ENCODE data around the gene TEX261. TPM values are rescaled to one million over a fixed set of nuclear protein-coding genes. Genes with fewer than 3 reads are reported as not detected.

TEX261 gene
- total and polyA plus RNA-seq, 12 donors: 17.9 to 96.6 (median 49.5) TPM

DNA sequence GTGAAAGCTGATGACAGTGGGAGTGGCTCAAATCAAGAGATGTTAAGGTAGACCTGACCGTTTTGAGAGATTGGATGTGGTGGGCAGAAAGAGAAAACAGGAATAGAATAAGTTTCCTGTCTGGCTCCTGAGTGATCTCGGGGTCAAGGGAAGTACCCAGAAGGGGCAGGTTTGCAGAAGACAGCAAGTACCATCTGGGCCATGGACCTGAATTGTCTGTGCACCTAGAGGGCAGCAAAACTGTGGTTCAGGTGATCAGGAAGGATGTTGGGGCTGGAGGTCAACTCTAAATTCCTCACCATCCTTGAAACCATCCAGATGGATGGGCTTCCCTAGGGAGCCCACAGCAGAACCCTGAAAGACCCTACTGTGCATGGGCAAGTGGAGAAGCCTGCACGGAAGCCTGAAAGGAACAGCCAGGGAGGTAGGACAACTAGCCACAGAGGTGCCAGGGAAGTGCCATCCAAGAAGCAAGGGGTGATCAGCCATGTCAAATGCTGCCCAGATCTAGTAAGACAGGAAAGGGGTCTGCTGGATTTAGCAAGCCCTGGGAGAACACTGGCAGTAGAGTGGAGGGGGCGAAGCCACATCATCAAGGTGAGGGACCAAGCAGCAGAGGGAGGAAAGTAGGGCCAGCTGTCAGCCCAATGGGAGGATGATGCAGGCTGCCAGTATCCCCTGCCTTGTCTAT is 8.0 kb downstream of the TEX261 start:
- Histone ChIP-seq H3K27ac (no peak overlapping the region), H3K4me1 (replicated peaks in 1 of 2) (peaks cover 0 to 5% of the 10 kb centered on the region in 2 donors), H3K27me3 (no peaks in the 10 kb centered on the region), H3K36me3 (replicated peaks in 1 of 2) (peaks cover 0 to 50% of the 10 kb centered on the region in 2 donors), H3K9me3 (replicated peaks in 1 of 3) (no peaks in the 10 kb centered on the region), H3K4me3 (no peak overlapping the region)
- 85 to 92% (median 89%) methylated on average over 4 of the region's 4 CpGs for WGBS, 4 donors
- intact Hi-C loops (cut with DNase I): no loop called here
- peak in 3 of 7 donors; percentile 9 to 25 (median 10) for DNase-seq
- TF ChIP-seq, protein P1, sequence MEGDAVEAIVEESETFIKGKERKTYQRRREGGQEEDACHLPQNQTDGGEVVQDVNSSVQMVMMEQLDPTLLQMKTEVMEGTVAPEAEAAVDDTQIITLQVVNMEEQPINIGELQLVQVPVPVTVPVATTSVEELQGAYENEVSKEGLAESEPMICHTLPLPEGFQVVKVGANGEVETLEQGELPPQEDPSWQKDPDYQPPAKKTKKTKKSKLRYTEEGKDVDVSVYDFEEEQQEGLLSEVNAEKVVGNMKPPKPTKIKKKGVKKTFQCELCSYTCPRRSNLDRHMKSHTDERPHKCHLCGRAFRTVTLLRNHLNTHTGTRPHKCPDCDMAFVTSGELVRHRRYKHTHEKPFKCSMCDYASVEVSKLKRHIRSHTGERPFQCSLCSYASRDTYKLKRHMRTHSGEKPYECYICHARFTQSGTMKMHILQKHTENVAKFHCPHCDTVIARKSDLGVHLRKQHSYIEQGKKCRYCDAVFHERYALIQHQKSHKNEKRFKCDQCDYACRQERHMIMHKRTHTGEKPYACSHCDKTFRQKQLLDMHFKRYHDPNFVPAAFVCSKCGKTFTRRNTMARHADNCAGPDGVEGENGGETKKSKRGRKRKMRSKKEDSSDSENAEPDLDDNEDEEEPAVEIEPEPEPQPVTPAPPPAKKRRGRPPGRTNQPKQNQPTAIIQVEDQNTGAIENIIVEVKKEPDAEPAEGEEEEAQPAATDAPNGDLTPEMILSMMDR (IDR thresholded peaks at IDR 0.05): no peak
- TF ChIP-seq POLR2A (IDR thresholded peaks at IDR 0.05): no peak

DNA sequence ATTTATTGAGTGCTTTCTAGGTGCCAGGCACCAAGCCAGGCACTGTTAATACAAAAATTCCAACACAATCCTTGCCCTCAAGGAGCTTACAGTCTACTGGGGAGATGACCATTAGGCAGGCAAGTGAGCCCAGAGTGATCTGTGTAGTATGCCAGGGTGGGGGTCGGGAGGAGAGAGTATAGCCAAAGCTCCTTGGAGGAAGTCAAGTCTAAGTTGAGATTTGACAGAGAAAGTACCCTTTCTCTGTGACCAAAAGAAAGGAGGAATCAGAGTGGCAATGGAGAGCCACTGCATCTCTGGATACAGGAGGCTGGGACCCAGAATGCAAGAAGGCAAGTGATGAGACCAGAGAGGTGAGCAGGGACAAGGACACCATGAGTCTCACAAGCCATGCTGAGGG is 8.7 kb downstream of the TEX261 start:
- 93 to 100% (median 98%) methylated on average over 1 of the region's 1 CpG for WGBS, 4 donors
- Histone ChIP-seq H3K4me1 (replicated peaks in 1 of 2) (peaks cover 0 to 5% of the 10 kb centered on the region in 2 donors), H3K27me3 (no peaks in the 10 kb centered on the region), H3K27ac (no peak overlapping the region), H3K36me3 (replicated peaks in 1 of 2) (peaks cover 0 to 43% of the 10 kb centered on the region in 2 donors), H3K9me3 (replicated peaks in 1 of 3) (no peaks in the 10 kb centered on the region), H3K4me3 (no peak overlapping the region)
- peak in 2 of 7 donors; percentile 10 to 31 for DNase-seq
- TF ChIP-seq, protein P1 (IDR thresholded peaks at IDR 0.05): no peak
- no peak for TF ChIP-seq POLR2A (IDR thresholded peaks at IDR 0.05)
- intact Hi-C loops (cut with DNase I): no loop called here

DNA sequence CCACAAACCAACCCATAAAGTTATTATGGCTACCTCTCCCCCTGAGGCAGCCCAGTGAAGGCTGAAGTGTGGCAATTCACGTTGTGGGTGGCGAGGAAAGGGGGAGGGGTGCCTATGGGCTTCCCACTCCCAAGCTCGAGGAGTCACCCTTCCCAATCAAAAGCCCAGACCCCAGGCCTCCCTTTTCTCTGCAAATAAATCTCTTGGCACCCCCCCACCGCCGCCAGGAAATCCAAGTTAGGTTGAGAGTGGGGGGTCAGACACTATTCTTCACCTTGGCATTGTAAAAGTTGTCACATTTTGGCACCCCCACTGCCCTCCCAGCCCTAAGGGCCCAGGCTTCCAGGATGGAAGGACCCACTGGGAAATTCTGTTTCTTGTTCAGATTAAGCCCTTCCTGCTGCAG is 9.4 kb downstream of the TEX261 start:
- WGBS, 4 donors: 49 to 60% (median 55%) methylated on average over 3 to 5 of the region's 5 CpGs
- TF ChIP-seq, protein P1 (IDR thresholded peaks at IDR 0.05): no peak
- no peak for TF ChIP-seq POLR2A (IDR thresholded peaks at IDR 0.05)

DNA sequence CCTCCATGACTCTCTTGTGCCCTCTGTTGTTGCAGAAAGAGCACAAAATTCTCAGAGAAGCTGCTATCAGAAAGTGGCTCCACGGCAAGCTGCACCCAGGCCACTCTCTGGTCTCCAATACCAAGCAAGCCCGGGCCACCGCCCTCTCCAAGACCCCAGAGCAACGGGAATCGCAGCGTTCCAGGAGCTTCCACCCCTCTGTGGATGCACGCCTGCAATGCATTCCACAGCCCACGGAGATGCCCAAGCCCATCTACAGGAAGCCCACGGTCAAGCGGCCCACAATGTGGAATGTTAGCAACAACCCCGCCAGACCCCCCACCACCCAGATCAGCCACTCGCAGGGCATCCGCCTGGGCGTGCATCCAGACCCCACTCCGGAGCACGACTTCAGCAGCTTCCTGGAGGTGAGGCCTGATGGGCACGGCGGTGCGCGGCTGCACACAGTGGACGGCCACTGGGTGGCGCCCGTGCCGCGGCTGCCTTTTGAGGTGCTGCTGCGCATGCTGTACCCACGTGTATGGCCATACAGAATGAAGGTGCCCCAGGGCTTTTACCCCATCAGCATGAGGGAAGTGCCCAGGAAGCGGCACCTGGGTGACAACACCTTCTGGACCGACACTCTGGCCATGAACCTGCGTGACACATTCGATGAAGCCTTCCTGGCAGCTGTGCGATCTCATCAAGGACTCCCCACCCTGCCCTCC is 9.9 kb downstream of the TEX261 start:
- 19 to 74% (median 27%) methylated on average over 4 to 32 of the region's 32 CpGs for WGBS, 4 donors
- Histone ChIP-seq H3K4me3 (no peak overlapping the region), H3K4me1 (replicated peaks in 1 of 2) (peaks cover 0 to 5% of the 10 kb centered on the region in 2 donors), H3K27me3 (no peaks in the 10 kb centered on the region), H3K9me3 (replicated peaks in 1 of 3) (no peaks in the 10 kb centered on the region), H3K36me3 (replicated peaks in 1 of 2) (peaks cover 0 to 31% of the 10 kb centered on the region in 2 donors), H3K27ac (no peak overlapping the region)
- intact Hi-C loops (cut with DNase I): no loop called here
- peak; percentile 56 to 83 (median 70) for DNase-seq
- TF ChIP-seq POLR2A (IDR thresholded peaks at IDR 0.05): no peak
- TF ChIP-seq, protein P1 (IDR thresholded peaks at IDR 0.05): peak; percentile 64 to 83 (median 72)

More for the DNA sequence above, 9.4 kb downstream of the TEX261 start:
- H3K27me3 ChIP-seq: no peaks in the 10 kb centered on the region
- DNase-seq: peak in 1 of 7 donors; percentile 11
- H3K27ac ChIP-seq: no peak overlapping the region
- no peaks in the 10 kb centered on the region for H3K9me3 ChIP-seq (replicated peaks in 1 of 3)
- H3K4me1 ChIP-seq (replicated peaks in 1 of 2): peaks cover 0 to 5% of the 10 kb centered on the region in 2 donors
- intact Hi-C loops (cut with DNase I): no loop called here
- H3K4me3 ChIP-seq: no peak overlapping the region
- H3K36me3 ChIP-seq (replicated peaks in 1 of 2): peaks cover 0 to 36% of the 10 kb centered on the region in 2 donors

All from adrenal gland (tissue), 12 donors.